ENCODE measurements around the gene ZSCAN30.
"Not testable (repeated sequence)": the region's sequence is repeated elsewhere in the genome, so short reads cannot be mapped to it uniquely, and the experiment has no call there.

Gene ZSCAN30

GRCh38 chr18:35236571-35237363 is 53.3 kb downstream of the ZSCAN30 start:
- DNase-seq (ENCODE audit: low read depth in 3 of 3): no peak

- DNase-seq (ENCODE audit: low read depth in 3 of 3): peak; percentile 48 to 66 (median 61)
Observed at GRCh38 chr18:35231052-35231451, 59.0 kb downstream of the ZSCAN30 start.

GRCh38 chr18:35227254-35227653 is 62.8 kb downstream of the ZSCAN30 start:
- DNase-seq (ENCODE audit: low read depth in 3 of 3): no peak

- DNase-seq (ENCODE audit: low read depth in 3 of 3): no peak
Observed at GRCh38 chr18:35223797-35224196, 66.2 kb downstream of the ZSCAN30 start.

GRCh38 chr18:35220424-35220823 is 69.6 kb downstream of the ZSCAN30 start:
- DNase-seq (ENCODE audit: low read depth in 3 of 3): no peak

GRCh38 chr18:35219331-35219730 is 70.7 kb downstream of the ZSCAN30 start:
- not testable (repeated sequence) for DNase-seq (ENCODE audit: low read depth in 3 of 3)

- DNase-seq (ENCODE audit: low read depth in 3 of 3): not testable (repeated sequence)
Observed at GRCh38 chr18:35216611-35217010, 73.4 kb downstream of the ZSCAN30 start.

GRCh38 chr18:35215026-35215425 is 75.0 kb downstream of the ZSCAN30 start:
- DNase-seq (ENCODE audit: low read depth in 3 of 3): no peak

GRCh38 chr18:35205746-35206458 is 84.1 kb downstream of the ZSCAN30 start:
- not testable (repeated sequence) for DNase-seq (ENCODE audit: low read depth in 3 of 3)

- no peak for DNase-seq (ENCODE audit: low read depth in 3 of 3)
Observed at GRCh38 chr18:35205199-35205712, 84.8 kb downstream of the ZSCAN30 start.

GRCh38 chr18:35203067-35203466 is 87.0 kb downstream of the ZSCAN30 start:
- no peak for DNase-seq (ENCODE audit: low read depth in 3 of 3)

- no peak for DNase-seq (ENCODE audit: low read depth in 3 of 3)
Observed at GRCh38 chr18:35201256-35201931, 88.6 kb downstream of the ZSCAN30 start.
